HEK293T (cell line): Measurements from ENCODE around the gene CYYR1.

Experiments used
- ARNT ChIP-seq: fragments of 450-650 bp; IDR thresholded peaks from 2 replicates; pipeline ENCODE4 v1.6.1; 2017; ENCODE audit warnings: mild to moderate bottlenecking
- FOXA1 ChIP-seq: fragments of 450-650 bp; IDR thresholded peaks from 2 replicates; pipeline ENCODE4 v1.6.1; 2016; ENCODE audit warnings: mild to moderate bottlenecking
- FOXM1 ChIP-seq: fragments of 450-650 bp; IDR thresholded peaks from 2 replicates; pipeline ENCODE4 v1.6.1; 2017; ENCODE audit warnings: mild to moderate bottlenecking, borderline replicate concordance
- HDGF ChIP-seq: fragments of 450-650 bp; IDR thresholded peaks from 2 replicates; pipeline ENCODE4 v1.6.1; 2017; ENCODE audit warnings: antibody characterized with exemption, borderline replicate concordance
- LEF1 ChIP-seq: fragments of 450-650 bp; IDR thresholded peaks from 2 replicates; pipeline ENCODE4 v1.6.1; 2017; ENCODE audit warnings: mild to moderate bottlenecking, borderline replicate concordance
- PKNOX1 ChIP-seq: fragments of 450-650 bp; IDR thresholded peaks from 2 replicates; pipeline ENCODE4 v1.6.1; 2016
- SUZ12 ChIP-seq: fragments of 450-650 bp; IDR thresholded peaks from 2 replicates; pipeline ENCODE4 v1.6.1; 2016; ENCODE audit warnings: mild to moderate bottlenecking
- TARDBP ChIP-seq: fragments of 450-650 bp; IDR thresholded peaks from 2 replicates; pipeline ENCODE4 v1.6.1; 2016
- ZNF384 ChIP-seq: fragments of 450-650 bp; IDR thresholded peaks from 2 replicates; pipeline ENCODE4 v1.6.1; 2016

GRCh38 chr21:26473471-26473870, 99.6 kb downstream of the CYYR1 start:
- TF ChIP-seq PKNOX1 (no peak), FOXM1 (no peak), FOXA1 (no peak), SUZ12 (no peak), ZNF384 (no peak), TARDBP (no peak), ARNT (no peak), HDGF (no peak), LEF1 (no peak)
